Aorta (tissue), 5 donors: ENCODE results near the gene DUSP15. TPM values are rescaled to one million over a fixed set of nuclear protein-coding genes. Genes with fewer than 3 reads are reported as not detected.

Experiments
- ATAC-seq: fragments of 200-7000 bp; cut with Tn5 transposase; one replicate; pipeline ENCODE4 v1.9.1; 2022; ENCODE audit warnings: moderate library complexity; ENCODE audit not compliant: low FRiP score
- DNase-seq, 2 donors: peaks; one replicate each; pipeline ENCODE4 v3.0.0-alpha.2; 2020
- H3K27ac ChIP-seq, 2 donors: one replicate each; pipeline ENCODE4 v1.5.1; 2013; ENCODE audit warnings: low read length in 2 of 2, mild to moderate bottlenecking in 2 of 2, moderate library complexity in 2 of 2, control low read depth in 1 of 2, inconsistent platforms in 1 of 2, low read depth in 1 of 2
- H3K27me3 ChIP-seq, 2 donors: one replicate each; pipeline ENCODE4 v1.6.1; 2013; ENCODE audit warnings: control low read depth in 1 of 2, low read length in 1 of 2, mild to moderate bottlenecking in 1 of 2, moderate library complexity in 1 of 2; ENCODE audit not compliant: insufficient read depth in 2 of 2, control insufficient read depth in 1 of 2
- H3K36me3 ChIP-seq, 2 donors: one replicate each; pipeline ENCODE4 v1.6.1; 2013; ENCODE audit warnings: control low read depth in 1 of 2, low read length in 1 of 2, mild to moderate bottlenecking in 1 of 2; ENCODE audit not compliant: insufficient read depth in 2 of 2, control insufficient read depth in 1 of 2
- H3K4me1 ChIP-seq, 2 donors: one replicate each; pipeline ENCODE4 v1.6.1; 2013; ENCODE audit warnings: low read length in 2 of 2, control low read depth in 1 of 2, mild to moderate bottlenecking in 1 of 2, moderate library complexity in 1 of 2; ENCODE audit not compliant: insufficient read depth in 2 of 2, control insufficient read depth in 1 of 2
- H3K4me3 ChIP-seq, 2 donors: one replicate each; pipeline ENCODE4 v1.5.1; 2013; ENCODE audit warnings: low read length in 2 of 2, control low read depth in 1 of 2, mild to moderate bottlenecking in 1 of 2
- H3K9me3 ChIP-seq: one replicate; pipeline ENCODE4 v1.6.1; 2013; ENCODE audit warnings: mild to moderate bottlenecking, low read length; ENCODE audit not compliant: control insufficient read depth
- WGBS, 2 donors: extraction: QIAGEN DNeasy Blood & Tissue Kit; methylation state at CpG; one replicate each; pipeline ENCODE4 v1.1.7; 2013; 5-methylcytosine and 5-hydroxymethylcytosine counted together
- intact Hi-C, 2 donors: fragments of 100-400 bp; cut with DNase I; formaldehyde crosslinking; loops; one replicate each; pipeline versions ENCODE4 v1.14.2 to v1.15.0; 2022
- polyA plus RNA-seq, 2 donors: library from polyadenylated mRNA; stranded (reverse); fragments of 200-250 nt; gene quantifications; one replicate each; pipeline ENCODE4 v1.2.3, GENCODE V29; 2013
- total RNA-seq, 2 donors: library from RNA; stranded (reverse); fragmentation: NEBNext Ultra II Directional; extraction: Animal tissue kit (Norgen Biotek cat#: 25700); gene quantifications; one replicate each; pipeline ENCODE4 v1.2.1, GENCODE V29; 2021
- donor health status: healthy with polysubstance abuse.
- donor health status: Bipolar disorder and iron deficiency.
- donor health status: DM: no; HTN: no; CAD: no.
- donor health status: DM: no; HTN: no; CAD: no.
- donor health status: DM: yes; HTN: yes; CAD: no.

The DUSP15 gene
- total and polyA plus RNA-seq, 4 donors, result 2.4 to 31.7 (median 3.7) TPM

- no peaks in the 10 kb centered on the region for H3K36me3 ChIP-seq
- no peak for ATAC-seq
- H3K4me1 ChIP-seq, result no peaks in the 10 kb centered on the region
- WGBS, 2 donors, result 26 to 36% methylated on average over 3 of the region's 3 CpGs
- intact Hi-C loops, result loop anchor here in 1 of 2 donors (10.0 kb wide), 1 partner anchor 176 kb away; no protein-coding TSS in a partner anchor
- H3K4me3 ChIP-seq, result no peak overlapping the region
- H3K27me3 ChIP-seq, result no peaks in the 10 kb centered on the region
- H3K27ac ChIP-seq, result no peak overlapping the region
- peak in 1 of 2 donors; percentile 14 for DNase-seq
- no peaks in the 10 kb centered on the region for H3K9me3 ChIP-seq
These were observed 11.6 kb downstream of the DUSP15 start for GRCh38 chr20:31858760-31859083.

GRCh38 chr20:31857861-31858759, 12.2 kb downstream of the DUSP15 start:
- intact Hi-C loops, result loop anchor here in 1 of 2 donors (10.0 kb wide), 1 partner anchor 177 kb away; no protein-coding TSS in a partner anchor
- Histone ChIP-seq H3K27ac (no peak overlapping the region), H3K4me3 (no peak overlapping the region), H3K27me3 (no peaks in the 10 kb centered on the region), H3K9me3 (no peaks in the 10 kb centered on the region), H3K4me1 (no peaks in the 10 kb centered on the region), H3K36me3 (no peaks in the 10 kb centered on the region)
- 72 to 74% methylated on average over 15 of the region's 15 CpGs for WGBS, 2 donors
- peak; percentile 38 to 53 for DNase-seq
- ATAC-seq, result no peak

DNA sequence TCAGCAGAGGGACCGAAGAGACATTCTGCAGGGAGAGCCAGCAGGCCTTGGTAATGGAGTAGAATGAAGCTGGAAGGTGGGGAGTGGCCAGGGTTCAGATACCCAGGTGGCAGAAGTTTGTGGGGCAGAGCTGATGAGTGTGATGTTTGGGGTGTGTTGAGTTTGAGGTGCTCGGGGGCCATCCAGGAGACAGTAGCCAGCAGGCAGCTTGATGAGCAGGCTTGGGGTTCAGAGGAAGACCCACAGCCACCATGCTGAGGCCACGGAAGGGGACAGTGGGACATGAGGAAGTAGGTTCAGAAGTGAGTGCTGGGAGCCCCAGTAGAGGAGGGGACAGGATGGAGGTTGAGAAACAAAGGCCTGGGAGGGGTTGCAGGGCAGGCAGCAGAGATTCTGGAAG, 13.8 kb downstream of the DUSP15 start:
- no peak for ATAC-seq
- H3K9me3 ChIP-seq, result no peaks in the 10 kb centered on the region
- intact Hi-C loops, result loop anchor here in 1 of 2 donors (10.0 kb wide), 1 partner anchor 178 kb away; no protein-coding TSS in a partner anchor
- DNase-seq, result peak; percentile 6 to 33
- no peaks in the 10 kb centered on the region for H3K36me3 ChIP-seq
- H3K27me3 ChIP-seq, result no peaks in the 10 kb centered on the region
- H3K27ac ChIP-seq, result no peak overlapping the region
- WGBS, 2 donors, result 76% methylated on average over 3 of the region's 3 CpGs
- no peak overlapping the region for H3K4me3 ChIP-seq
- H3K4me1 ChIP-seq, result no peaks in the 10 kb centered on the region

DNA sequence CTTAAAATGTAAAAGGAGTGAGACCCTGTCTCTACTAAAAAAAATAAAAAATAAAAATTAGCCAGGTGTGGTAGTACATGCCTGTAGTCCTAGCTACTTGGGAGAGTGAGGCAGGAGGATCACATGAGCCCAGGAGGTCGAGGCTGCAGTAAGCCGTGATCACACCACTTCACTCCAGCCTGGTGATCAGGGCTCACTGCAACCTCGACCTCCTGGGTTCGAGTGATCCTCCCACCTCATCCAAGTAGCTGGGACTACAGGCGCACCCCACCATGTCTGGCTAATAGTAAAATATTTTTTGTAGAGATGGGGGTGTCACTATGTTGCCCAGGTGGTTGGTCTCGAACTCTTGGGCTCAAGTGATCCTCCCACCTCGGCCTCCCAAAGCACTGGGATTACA, 16.8 kb downstream of the DUSP15 start:
- no peaks in the 10 kb centered on the region for H3K27me3 ChIP-seq
- H3K27ac ChIP-seq, result no peak overlapping the region
- DNase-seq (peak; percentile 9 to 46), ATAC-seq (no peak)
- intact Hi-C loops, result loop anchor here (5.0 to 10.0 kb wide), 3 partner anchors 99 to 181 kb away; partner anchors contain the start of gene PDRG1 (in 1 of the 2)
- no peaks in the 10 kb centered on the region for H3K36me3 ChIP-seq
- no peaks in the 10 kb centered on the region for H3K4me1 ChIP-seq
- 82 to 86% methylated on average over 7 of the region's 7 CpGs for WGBS, 2 donors
- H3K4me3 ChIP-seq, result no peak overlapping the region
- no peaks in the 10 kb centered on the region for H3K9me3 ChIP-seq

DNA sequence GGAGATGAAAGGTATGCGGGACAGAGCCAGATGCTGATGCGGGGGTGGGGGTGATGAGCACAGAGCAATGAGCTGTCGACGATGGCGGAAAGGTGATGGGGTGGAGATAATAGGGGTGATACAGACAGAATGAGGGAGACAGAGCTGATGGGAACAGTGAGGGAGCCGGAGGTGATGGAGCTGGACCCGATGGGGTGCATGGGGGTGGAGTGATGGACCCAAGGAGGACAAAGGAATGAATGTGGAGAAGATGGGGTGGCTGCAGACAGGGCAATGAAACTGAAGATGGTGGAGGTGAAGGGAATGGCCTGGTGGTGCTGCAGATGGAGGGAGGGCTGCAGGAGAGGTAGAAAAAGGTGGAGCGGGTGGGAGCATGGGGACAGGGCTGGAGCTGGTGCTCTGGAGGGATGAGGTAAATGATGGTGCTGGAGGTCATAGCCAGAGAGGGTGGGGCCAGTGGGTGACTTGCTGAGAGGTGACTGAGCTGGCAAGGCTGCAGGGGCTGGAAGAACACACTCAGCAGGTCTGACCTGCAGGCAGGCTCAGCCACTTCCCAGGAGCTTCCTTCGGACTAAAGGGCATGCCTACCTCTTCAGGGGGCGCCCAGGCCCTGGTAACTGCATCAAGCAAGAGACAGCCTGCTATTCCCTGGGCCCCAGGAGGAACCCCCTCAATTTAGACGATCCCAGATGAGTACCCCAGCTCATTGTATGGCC, 18.9 kb downstream of the DUSP15 start:
- H3K36me3 ChIP-seq, result no peaks in the 10 kb centered on the region
- no peak overlapping the region for H3K4me3 ChIP-seq
- no peaks in the 10 kb centered on the region for H3K9me3 ChIP-seq
- no peaks in the 10 kb centered on the region for H3K4me1 ChIP-seq
- WGBS, 2 donors, result 91 to 93% methylated on average over 11 of the region's 11 CpGs
- no peak for DNase-seq
- H3K27ac ChIP-seq, result no peak overlapping the region
- H3K27me3 ChIP-seq, result no peaks in the 10 kb centered on the region
- ATAC-seq, result no peak
- intact Hi-C loops, result loop anchor here (5.0 to 10.0 kb wide), 3 partner anchors 101 to 183 kb away; partner anchors contain the start of gene PDRG1 (in 1 of the 2)

- 25 to 27% methylated on average over 43 to 45 of the region's 45 CpGs for WGBS, 2 donors
- H3K4me1 ChIP-seq, result no peaks in the 10 kb centered on the region
- intact Hi-C loops, result loop anchor here in 1 of 2 donors (10.0 kb wide), 1 partner anchor 125 kb away; the partner anchor contains the start of gene BCL2L1
These were observed 20.9 kb downstream of the DUSP15 start for GRCh38 chr20:31849306-31849930.

GRCh38 chr20:31848088-31848999, 22.0 kb downstream of the DUSP15 start:
- no peaks in the 10 kb centered on the region for H3K36me3 ChIP-seq
- 93 to 94% methylated on average over 30 to 32 of the region's 32 CpGs for WGBS, 2 donors
- H3K4me1 ChIP-seq, result no peaks in the 10 kb centered on the region
- ATAC-seq (no peak), DNase-seq (no peak)
- no peak overlapping the region for H3K27ac ChIP-seq
- no peaks in the 10 kb centered on the region for H3K27me3 ChIP-seq
- no peaks in the 10 kb centered on the region for H3K9me3 ChIP-seq
- H3K4me3 ChIP-seq, result no peak overlapping the region
- intact Hi-C loops, result loop anchor here in 1 of 2 donors (10.0 kb wide), 1 partner anchor 124 kb away; the partner anchor contains the start of gene BCL2L1

More at GRCh38 chr20:31849306-31849930, 20.9 kb downstream of the DUSP15 start:
- Histone ChIP-seq H3K36me3 (no peaks in the 10 kb centered on the region), H3K9me3 (no peaks in the 10 kb centered on the region), H3K27ac (no peak overlapping the region), H3K4me3 (no peak overlapping the region), H3K27me3 (no peaks in the 10 kb centered on the region)
- ATAC-seq, result no peak
- no peak for DNase-seq
